SK-N-MC (cell line): Measurements from ENCODE around the gene TNFRSF21.

Source experiments
- EZH2 ChIP-seq: fragments of 200-600 bp; sonication (generic); IDR thresholded peaks from one replicate; pipeline ENCODE4 v1.6.1; 2017; ENCODE audit warnings: antibody characterized with exemption
- FOXP2 ChIP-seq: optimal IDR thresholded peaks from 2 replicates; pipeline ENCODE3; 2011; ENCODE audit warnings: mild to moderate bottlenecking, moderate library complexity; ENCODE audit not compliant: insufficient read depth; ENCODE audit errors: extremely low read length, control extremely low read depth
- POLR2AphosphoS5 ChIP-seq: IDR thresholded peaks from 2 replicates; pipeline ENCODE4 v1.6.1; 2012; ENCODE audit warnings: mild to moderate bottlenecking, low read depth, low read length, borderline replicate concordance

- no peak for TF ChIP-seq POLR2AphosphoS5
- no peak for TF ChIP-seq EZH2
- no peak for TF ChIP-seq FOXP2
Observed at GRCh38 chr6:47358440-47359225, 48.9 kb upstream of the TNFRSF21 start.
